Measurements from ENCODE around the gene CACNG7. TPM values are rescaled to one million over a fixed set of nuclear protein-coding genes. Genes with fewer than 3 reads are reported as not detected.

Gene CACNG7
- total RNA-seq, 1 experiment from 2014 or later, result not detected

DNA sequence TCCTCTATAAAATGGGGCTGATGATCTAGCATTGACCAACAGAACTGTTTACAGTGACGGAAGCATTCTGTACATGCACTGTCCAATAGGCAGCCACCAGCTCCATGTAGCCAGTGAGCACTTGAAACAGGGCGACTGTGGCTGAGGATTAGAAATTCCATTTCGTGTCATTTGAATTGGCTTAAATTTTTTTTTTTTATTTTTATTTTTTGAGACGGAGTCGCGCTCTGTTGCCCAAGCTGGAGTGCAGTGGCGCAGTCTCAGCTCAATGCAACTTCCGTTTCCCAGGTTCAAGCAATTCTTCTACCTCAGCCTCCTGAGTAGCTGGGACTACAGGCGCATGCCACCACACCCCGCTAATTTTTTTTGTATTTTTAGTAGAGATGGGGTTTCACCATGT lies 24.0 kb upstream of the CACNG7 start:
- TF ChIP-seq, protein P1, sequence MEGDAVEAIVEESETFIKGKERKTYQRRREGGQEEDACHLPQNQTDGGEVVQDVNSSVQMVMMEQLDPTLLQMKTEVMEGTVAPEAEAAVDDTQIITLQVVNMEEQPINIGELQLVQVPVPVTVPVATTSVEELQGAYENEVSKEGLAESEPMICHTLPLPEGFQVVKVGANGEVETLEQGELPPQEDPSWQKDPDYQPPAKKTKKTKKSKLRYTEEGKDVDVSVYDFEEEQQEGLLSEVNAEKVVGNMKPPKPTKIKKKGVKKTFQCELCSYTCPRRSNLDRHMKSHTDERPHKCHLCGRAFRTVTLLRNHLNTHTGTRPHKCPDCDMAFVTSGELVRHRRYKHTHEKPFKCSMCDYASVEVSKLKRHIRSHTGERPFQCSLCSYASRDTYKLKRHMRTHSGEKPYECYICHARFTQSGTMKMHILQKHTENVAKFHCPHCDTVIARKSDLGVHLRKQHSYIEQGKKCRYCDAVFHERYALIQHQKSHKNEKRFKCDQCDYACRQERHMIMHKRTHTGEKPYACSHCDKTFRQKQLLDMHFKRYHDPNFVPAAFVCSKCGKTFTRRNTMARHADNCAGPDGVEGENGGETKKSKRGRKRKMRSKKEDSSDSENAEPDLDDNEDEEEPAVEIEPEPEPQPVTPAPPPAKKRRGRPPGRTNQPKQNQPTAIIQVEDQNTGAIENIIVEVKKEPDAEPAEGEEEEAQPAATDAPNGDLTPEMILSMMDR (conservative IDR thresholded peaks at IDR 0.05; ENCODE audit: low read depth, low read length), result no peak
- Histone ChIP-seq H3K27ac (ENCODE audit: low read depth, low read length, poor library complexity, severe bottlenecking) (no peak overlapping the region), H3K36me3 (ENCODE audit: insufficient read depth, low read length, poor library complexity, severe bottlenecking) (no peaks in the 10 kb centered on the region), H3K4me3 (ENCODE audit: low read depth, low read length, poor library complexity, severe bottlenecking) (no peak overlapping the region), H3K4me1 (ENCODE audit: insufficient read depth, low read length, poor library complexity, severe bottlenecking) (peaks cover 23% of the 10 kb centered on the region), H3K9me3 (ENCODE audit: low read depth, low read length, poor library complexity, severe bottlenecking) (no peaks in the 10 kb centered on the region), H3K27me3 (replicated peaks; ENCODE audit: insufficient read depth, low read depth, low read length, poor library complexity) (peaks cover 25% of the 10 kb centered on the region)
- DNase-seq (ENCODE audit: low spot score), result no peak
- POLR2A ChIA-PET (ENCODE audit: low non-redundant PET), result no interaction called here
- intact Hi-C loops (cut with micrococcal nuclease; ENCODE audit: unreplicated experiment), result no loop called here
- CTCF ChIA-PET, result interaction anchor here (0.5 to 1.4 kb wide), 2 partner anchors 75 to 145 kb away, joined by 5 to 6 read pairs; no protein-coding TSS in a partner anchor
- no TSS peak for BruUV-seq (replicated peaks)

DNA sequence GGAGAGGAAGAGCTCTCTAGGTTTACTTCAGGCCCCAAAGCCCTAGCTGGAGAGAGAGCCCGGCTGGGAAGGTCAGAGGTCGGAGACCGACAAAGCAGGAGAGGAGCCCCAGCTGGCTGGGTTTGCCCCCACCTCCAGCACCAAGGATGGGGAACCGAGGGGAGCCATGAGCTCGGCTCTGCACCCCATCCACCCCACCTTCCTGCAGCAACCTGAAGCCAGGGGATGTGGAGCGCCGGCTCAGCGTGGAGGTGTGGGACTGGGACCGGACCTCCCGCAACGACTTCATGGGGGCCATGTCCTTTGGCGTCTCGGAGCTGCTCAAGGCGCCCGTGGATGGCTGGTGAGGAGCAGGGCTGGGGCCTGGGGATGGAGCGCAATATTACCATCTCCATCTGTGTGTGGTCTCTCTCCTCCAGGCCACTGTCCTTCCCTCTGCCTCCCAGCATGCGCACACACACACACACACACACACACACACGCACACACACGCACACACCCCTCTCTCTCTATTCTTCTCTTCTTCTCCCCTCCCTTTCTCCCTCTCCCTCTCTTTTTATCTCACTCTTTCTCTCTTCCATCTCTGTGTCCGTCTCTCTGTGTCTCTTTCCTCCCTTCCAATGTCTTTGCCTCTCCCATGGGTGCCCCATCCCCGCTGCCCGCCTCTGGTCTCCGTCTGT lies 16.6 kb upstream of the CACNG7 start:
- no peak for TF ChIP-seq EZH2 (IDR thresholded peaks at IDR 0.05; ENCODE audit: borderline replicate concordance, low read depth, low read length, poor library complexity, severe bottlenecking)
- TF ChIP-seq, protein P1 (conservative IDR thresholded peaks at IDR 0.05; ENCODE audit: low read depth, low read length), result no peak
- Histone ChIP-seq H3K36me3 (ENCODE audit: insufficient read depth, low read length, poor library complexity, severe bottlenecking) (no peaks in the 10 kb centered on the region), H3K9me3 (ENCODE audit: low read depth, low read length, poor library complexity, severe bottlenecking) (no peaks in the 10 kb centered on the region), H3K4me1 (ENCODE audit: insufficient read depth, low read length, poor library complexity, severe bottlenecking) (no peaks in the 10 kb centered on the region), H3K4me3 (ENCODE audit: low read depth, low read length, poor library complexity, severe bottlenecking) (no peak overlapping the region), H3K27ac (ENCODE audit: low read depth, low read length, poor library complexity, severe bottlenecking) (no peak overlapping the region), H3K27me3 (replicated peaks; ENCODE audit: insufficient read depth, low read depth, low read length, poor library complexity) (no peaks in the 10 kb centered on the region)
- ChIA-PET CTCF (no interaction called here), POLR2A (ENCODE audit: low non-redundant PET) (no interaction called here)
- intact Hi-C loops (cut with micrococcal nuclease; ENCODE audit: unreplicated experiment), result no loop called here
- DNase-seq (ENCODE audit: low spot score), result no peak
- no TSS peak for BruUV-seq (replicated peaks)

DNA sequence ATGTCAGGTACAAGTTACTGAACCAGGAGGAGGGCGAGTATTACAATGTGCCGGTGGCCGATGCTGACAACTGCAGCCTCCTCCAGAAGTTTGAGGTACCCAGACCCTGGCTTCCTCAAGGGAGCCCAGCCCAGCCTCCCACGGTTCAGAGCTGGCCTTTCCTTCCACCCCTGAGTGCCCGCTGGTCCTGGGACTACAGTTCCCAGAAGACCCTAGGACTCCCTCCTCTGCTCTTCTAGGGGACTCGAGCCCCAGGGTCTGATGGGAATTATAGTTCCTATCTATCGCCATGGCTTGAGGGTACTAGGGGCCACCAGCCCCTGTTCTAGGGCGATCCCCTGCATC lies 16.1 kb upstream of the CACNG7 start:
- peak; percentile 47 for DNase-seq (ENCODE audit: low spot score)
- ChIA-PET CTCF (no interaction called here), POLR2A (ENCODE audit: low non-redundant PET) (no interaction called here)
- Histone ChIP-seq H3K27ac (ENCODE audit: low read depth, low read length, poor library complexity, severe bottlenecking) (no peak overlapping the region), H3K4me1 (ENCODE audit: insufficient read depth, low read length, poor library complexity, severe bottlenecking) (peaks cover 2% of the 10 kb centered on the region), H3K27me3 (replicated peaks; ENCODE audit: insufficient read depth, low read depth, low read length, poor library complexity) (peaks cover 4% of the 10 kb centered on the region), H3K36me3 (ENCODE audit: insufficient read depth, low read length, poor library complexity, severe bottlenecking) (no peaks in the 10 kb centered on the region), H3K4me3 (ENCODE audit: low read depth, low read length, poor library complexity, severe bottlenecking) (no peak overlapping the region), H3K9me3 (ENCODE audit: low read depth, low read length, poor library complexity, severe bottlenecking) (no peaks in the 10 kb centered on the region)
- no peak for TF ChIP-seq EZH2 (IDR thresholded peaks at IDR 0.05; ENCODE audit: borderline replicate concordance, low read depth, low read length, poor library complexity, severe bottlenecking)
- TF ChIP-seq, protein P1 (conservative IDR thresholded peaks at IDR 0.05; ENCODE audit: low read depth, low read length), result no peak
- no TSS peak for BruUV-seq (replicated peaks)
- intact Hi-C loops (cut with micrococcal nuclease; ENCODE audit: unreplicated experiment), result no loop called here
